ENCODE data around the gene MFSD1. TPM values are rescaled to one million over a fixed set of nuclear protein-coding genes. Genes with fewer than 3 reads are reported as not detected.

MFSD1 gene
- total RNA-seq, 2 donors from 2014 or later: 43.9 to 45.6 TPM

DNA sequence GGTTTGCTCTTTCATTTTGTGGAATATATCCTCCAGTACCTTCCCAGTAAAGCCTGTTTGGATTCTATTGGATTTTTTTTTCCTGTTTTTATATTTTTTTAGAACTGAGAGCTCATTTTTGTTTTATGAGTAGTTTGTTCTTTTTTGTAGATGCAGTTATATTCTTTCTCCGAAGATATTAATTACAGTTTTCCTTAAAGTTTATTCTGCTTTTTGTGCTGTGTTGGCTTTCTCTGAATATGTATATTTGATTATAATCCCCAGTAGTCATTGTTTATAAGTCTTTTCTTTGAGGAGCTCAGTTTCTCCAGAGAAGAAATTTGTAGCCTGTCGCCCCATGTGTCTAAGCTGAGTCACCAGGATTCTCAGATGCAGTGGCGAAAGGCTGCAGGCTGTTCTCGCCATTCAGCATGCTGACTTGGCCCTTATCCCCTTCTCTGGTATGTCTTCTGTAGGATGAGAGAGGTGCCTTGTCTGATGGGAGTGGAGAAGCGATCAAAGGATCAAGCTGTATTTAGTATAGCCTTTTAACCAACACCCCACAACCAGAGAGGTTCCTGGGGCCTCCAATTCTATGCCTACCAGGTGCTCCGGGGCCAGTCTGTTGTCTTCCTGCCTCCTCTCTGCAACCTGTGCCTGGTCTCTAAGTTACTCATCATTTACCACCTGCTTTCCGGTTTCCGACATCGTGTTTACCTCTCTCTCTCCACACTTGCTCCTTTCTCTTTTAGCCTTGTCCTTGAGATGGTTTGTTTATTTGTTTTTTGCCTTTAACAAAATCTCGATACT is 31.7 kb upstream of the MFSD1 start:
- DNase-seq (ENCODE audit: low spot score): no peak

DNA sequence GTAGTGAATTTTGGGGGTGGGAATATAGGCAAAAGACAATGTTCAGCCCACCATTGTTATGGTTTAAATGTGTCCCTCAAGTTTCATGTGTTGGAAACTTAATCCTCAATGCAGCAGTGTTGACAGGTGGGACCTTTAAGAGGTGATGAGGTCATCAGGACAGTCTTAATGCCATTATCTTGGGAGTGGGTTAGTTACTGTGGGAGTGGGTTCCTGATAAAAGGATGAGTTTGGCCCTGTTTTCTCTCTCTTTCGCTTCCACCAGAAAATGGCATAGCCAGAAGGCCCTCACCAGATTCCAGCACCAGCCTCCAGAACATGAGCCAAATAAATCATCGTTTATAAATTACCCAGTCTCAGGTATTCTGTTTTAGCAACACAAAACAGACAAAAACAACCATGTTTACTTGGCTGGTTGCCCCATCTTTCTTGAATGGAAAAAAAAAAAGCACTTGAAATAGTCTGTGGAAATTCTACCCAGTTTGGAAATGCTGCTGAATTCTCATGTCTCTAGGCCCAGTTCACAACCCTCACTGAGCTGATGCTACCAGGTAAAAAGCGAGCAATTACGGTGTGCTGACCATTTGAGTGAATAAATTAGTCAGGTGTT is 31.0 kb upstream of the MFSD1 start:
- Histone ChIP-seq H3K4me1 (peaks cover 0 to 41% of the 10 kb centered on the region in 2 donors), H3K27ac (no peak overlapping the region), H3K36me3 (no peaks in the 10 kb centered on the region), H3K27me3 (no peaks in the 10 kb centered on the region), H3K4me3 (no peak overlapping the region), H3K9me3 (no peaks in the 10 kb centered on the region)
- no peak for TF ChIP-seq CTCF (IDR thresholded peaks at IDR 0.05)
- no peak for DNase-seq (ENCODE audit: low spot score)

More for the DNA sequence above, 31.7 kb upstream of the MFSD1 start:
- Histone ChIP-seq H3K27me3 (no peaks in the 10 kb centered on the region), H3K27ac (peak overlapping the region; percentile 32 to 51), H3K4me1 (peaks cover 0 to 47% of the 10 kb centered on the region in 2 donors), H3K36me3 (no peaks in the 10 kb centered on the region), H3K4me3 (no peak overlapping the region), H3K9me3 (no peaks in the 10 kb centered on the region)
- TF ChIP-seq CTCF (IDR thresholded peaks at IDR 0.05): no peak

DNA sequence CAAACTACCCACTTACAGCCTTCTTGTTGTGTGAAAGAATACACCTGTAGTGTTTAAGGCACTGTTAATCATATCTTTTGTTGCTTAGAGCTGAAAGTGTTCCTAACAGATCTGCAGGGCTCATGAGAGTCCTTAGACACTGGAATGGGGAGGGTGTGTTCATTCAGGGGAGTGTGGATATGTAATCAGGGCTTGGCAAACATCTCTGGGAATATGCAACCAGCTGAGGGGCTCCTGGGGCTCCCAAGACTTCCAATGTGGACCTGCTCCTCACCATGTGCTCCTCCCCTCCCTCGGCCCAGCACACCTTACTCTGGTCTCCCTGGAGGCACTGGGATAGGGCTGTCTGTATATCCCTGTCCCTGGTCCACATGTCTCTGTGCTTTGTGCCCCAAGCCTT is 30.3 kb upstream of the MFSD1 start:
- H3K27ac ChIP-seq: no peak overlapping the region
- TF ChIP-seq CTCF (IDR thresholded peaks at IDR 0.05): no peak
- DNase-seq (ENCODE audit: low spot score): no peak
- no peaks in the 10 kb centered on the region for H3K36me3 ChIP-seq
- H3K4me1 ChIP-seq: peaks cover 0 to 40% of the 10 kb centered on the region in 2 donors
- H3K27me3 ChIP-seq: no peaks in the 10 kb centered on the region
- no peak overlapping the region for H3K4me3 ChIP-seq
- no peaks in the 10 kb centered on the region for H3K9me3 ChIP-seq

DNA sequence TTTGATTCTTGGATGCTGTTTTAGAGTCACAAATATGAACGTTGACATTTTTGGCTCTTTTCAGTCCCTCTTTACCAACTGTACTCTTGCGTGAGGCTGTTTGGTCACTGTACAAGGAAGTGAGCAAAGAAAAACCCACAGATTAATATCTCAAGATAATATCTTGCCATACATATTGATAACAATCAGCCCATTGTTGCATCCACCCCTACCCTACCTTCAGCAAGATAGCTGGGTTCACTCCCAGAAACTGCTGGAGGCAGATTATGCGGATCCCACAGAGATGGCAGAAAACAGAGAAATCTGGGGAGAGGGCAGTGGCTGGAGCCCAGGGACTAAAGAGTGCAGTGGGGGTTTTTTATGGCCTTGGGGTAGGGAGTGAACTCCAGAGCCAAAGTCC is 29.9 kb upstream of the MFSD1 start:
- Histone ChIP-seq H3K27me3 (no peaks in the 10 kb centered on the region), H3K27ac (no peak overlapping the region), H3K36me3 (no peaks in the 10 kb centered on the region), H3K4me1 (peaks cover 0 to 40% of the 10 kb centered on the region in 2 donors), H3K4me3 (no peak overlapping the region), H3K9me3 (no peaks in the 10 kb centered on the region)
- no peak for DNase-seq (ENCODE audit: low spot score)
- no peak for TF ChIP-seq CTCF (IDR thresholded peaks at IDR 0.05)

- no peaks in the 10 kb centered on the region for H3K27me3 ChIP-seq
- no peak for DNase-seq (ENCODE audit: low spot score)
- H3K4me3 ChIP-seq: no peak overlapping the region
- no peaks in the 10 kb centered on the region for H3K36me3 ChIP-seq
- H3K9me3 ChIP-seq: no peaks in the 10 kb centered on the region
- no peak overlapping the region for H3K27ac ChIP-seq
- peaks cover 0 to 34% of the 10 kb centered on the region in 2 donors for H3K4me1 ChIP-seq
- no peak for TF ChIP-seq CTCF (IDR thresholded peaks at IDR 0.05)
Measured at GRCh38 chr3:158773166-158773565, 28.7 kb upstream of the MFSD1 start.
